Type B pancreatic cell (in vitro differentiated cells): Measurements from ENCODE around the gene MST1R. TPM values are rescaled to one million over a fixed set of nuclear protein-coding genes. Genes with fewer than 3 reads are reported as not detected.
"Not testable (repeated sequence)": the region's sequence is repeated elsewhere in the genome, so short reads cannot be mapped to it uniquely, and the experiment has no call there.

Source experiments
- DNase-seq: peaks from one replicate; pipeline ENCODE4 v3.0.0; 2021; ENCODE audit warnings: mixed read lengths; ENCODE audit not compliant: unreplicated experiment; ENCODE audit errors: extremely low spot score
- H3K27ac Mint-ChIP-seq: 2 replicates; pipeline ENCODE4 v1.8.0; 2021; ENCODE audit warnings: mild to moderate bottlenecking, mixed read lengths
- H3K27me3 Mint-ChIP-seq: 2 replicates; pipeline ENCODE4 v1.8.0; 2021; ENCODE audit warnings: mixed read lengths
- H3K36me3 Mint-ChIP-seq: 2 replicates; pipeline ENCODE4 v1.8.0; 2021; ENCODE audit warnings: mixed read lengths
- H3K4me1 Mint-ChIP-seq: one replicate; pipeline ENCODE4 v1.8.0; 2021; ENCODE audit warnings: mixed read lengths; ENCODE audit not compliant: unreplicated experiment
- H3K4me3 Mint-ChIP-seq: 2 replicates; pipeline ENCODE4 v1.8.0; 2021; ENCODE audit warnings: mild to moderate bottlenecking, mixed read lengths
- H3K9me3 Mint-ChIP-seq: 2 replicates; pipeline ENCODE4 v1.8.0; 2021; ENCODE audit warnings: mixed read lengths
- total RNA-seq: library from RNA; stranded (reverse); gene quantifications from 2 replicates; pipeline ENCODE4 v1.2.1, GENCODE V29; 2021; ENCODE audit warnings: low replicate concordance
- TF ChIP-seq, protein P1 (sequence below): fragments of 200-600 bp; sonication (generic); conservative IDR thresholded peaks from 2 replicates; pipeline ENCODE4 v1.5.0; 2021; ENCODE audit warnings: antibody characterized with exemption, mild to moderate bottlenecking

MST1R gene
- total RNA-seq, 1 donor from 2014 or later, result 5.3 TPM

DNA sequence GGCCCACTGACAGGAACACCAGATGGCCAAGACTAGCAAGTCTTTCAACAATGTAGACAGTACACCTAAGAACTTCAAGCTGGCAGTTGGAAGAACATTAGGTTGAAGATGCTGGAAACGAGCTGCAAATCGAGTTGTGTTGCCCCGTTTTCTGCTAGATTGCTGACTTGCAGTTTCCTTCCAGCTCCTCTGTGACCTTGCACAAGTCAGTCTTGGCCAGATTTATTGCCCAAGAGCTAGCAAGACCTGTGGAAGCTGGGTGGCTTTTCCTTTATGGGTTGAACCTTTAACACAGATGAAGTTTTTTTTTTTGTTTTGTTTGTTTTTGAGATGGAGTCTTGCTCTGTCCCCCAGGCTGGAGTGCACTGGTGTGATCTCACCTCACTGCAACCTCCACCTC, 33.4 kb upstream of the MST1R start:
- no peak for DNase-seq
- Mint-ChIP-seq H3K9me3 (no peaks in the 10 kb centered on the region), H3K4me1 (peaks cover 7% of the 10 kb centered on the region), H3K4me3 (no peak overlapping the region), H3K36me3 (peaks cover 3% of the 10 kb centered on the region), H3K27me3 (no peaks in the 10 kb centered on the region), H3K27ac (no peak overlapping the region)
- TF ChIP-seq, protein P1, sequence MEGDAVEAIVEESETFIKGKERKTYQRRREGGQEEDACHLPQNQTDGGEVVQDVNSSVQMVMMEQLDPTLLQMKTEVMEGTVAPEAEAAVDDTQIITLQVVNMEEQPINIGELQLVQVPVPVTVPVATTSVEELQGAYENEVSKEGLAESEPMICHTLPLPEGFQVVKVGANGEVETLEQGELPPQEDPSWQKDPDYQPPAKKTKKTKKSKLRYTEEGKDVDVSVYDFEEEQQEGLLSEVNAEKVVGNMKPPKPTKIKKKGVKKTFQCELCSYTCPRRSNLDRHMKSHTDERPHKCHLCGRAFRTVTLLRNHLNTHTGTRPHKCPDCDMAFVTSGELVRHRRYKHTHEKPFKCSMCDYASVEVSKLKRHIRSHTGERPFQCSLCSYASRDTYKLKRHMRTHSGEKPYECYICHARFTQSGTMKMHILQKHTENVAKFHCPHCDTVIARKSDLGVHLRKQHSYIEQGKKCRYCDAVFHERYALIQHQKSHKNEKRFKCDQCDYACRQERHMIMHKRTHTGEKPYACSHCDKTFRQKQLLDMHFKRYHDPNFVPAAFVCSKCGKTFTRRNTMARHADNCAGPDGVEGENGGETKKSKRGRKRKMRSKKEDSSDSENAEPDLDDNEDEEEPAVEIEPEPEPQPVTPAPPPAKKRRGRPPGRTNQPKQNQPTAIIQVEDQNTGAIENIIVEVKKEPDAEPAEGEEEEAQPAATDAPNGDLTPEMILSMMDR, result no peak

DNA sequence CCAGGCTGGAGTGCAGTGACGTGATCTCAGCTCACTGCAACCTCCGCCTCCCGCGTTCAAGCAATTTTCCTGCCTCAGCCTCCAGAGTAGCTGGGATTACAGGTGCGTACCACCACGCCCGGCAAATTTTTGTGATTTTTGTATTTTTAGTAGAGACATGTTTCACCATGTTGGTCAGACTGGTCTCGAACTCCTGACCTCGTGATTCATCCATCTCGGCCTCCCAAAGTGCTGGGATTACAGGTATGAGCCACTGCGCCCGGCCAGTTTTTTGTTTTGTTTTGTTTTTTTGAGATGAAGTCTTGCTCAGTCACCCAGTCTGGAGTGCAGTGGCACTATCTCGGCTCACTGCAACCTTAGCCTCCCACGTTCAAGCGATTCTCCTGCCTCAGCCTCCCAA, 28.6 kb upstream of the MST1R start:
- not testable (repeated sequence) for DNase-seq, H3K4me3 Mint-ChIP-seq, H3K9me3 Mint-ChIP-seq, H3K27me3 Mint-ChIP-seq, H3K27ac Mint-ChIP-seq, H3K36me3 Mint-ChIP-seq, H3K4me1 Mint-ChIP-seq

DNA sequence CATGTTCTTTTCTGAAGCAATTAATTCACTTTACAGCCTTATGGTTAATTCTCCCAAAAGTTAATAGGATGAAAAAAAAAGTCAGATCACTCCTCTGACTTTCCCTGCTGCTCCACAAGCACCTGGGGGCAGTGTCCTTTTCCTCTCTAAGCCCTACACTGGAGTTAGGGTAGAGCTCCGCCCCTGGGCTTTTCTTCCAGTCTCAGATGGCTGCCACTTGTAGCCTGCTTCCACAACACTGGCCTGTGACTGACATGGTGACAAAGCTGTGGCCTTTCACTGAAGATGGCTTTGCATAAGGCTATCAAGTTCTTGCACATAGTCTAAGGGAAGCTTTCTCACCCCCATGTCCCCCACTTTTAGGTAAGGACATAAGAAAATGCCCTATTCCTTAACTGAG, 27.2 kb upstream of the MST1R start:
- DNase-seq, result no peak

DNA sequence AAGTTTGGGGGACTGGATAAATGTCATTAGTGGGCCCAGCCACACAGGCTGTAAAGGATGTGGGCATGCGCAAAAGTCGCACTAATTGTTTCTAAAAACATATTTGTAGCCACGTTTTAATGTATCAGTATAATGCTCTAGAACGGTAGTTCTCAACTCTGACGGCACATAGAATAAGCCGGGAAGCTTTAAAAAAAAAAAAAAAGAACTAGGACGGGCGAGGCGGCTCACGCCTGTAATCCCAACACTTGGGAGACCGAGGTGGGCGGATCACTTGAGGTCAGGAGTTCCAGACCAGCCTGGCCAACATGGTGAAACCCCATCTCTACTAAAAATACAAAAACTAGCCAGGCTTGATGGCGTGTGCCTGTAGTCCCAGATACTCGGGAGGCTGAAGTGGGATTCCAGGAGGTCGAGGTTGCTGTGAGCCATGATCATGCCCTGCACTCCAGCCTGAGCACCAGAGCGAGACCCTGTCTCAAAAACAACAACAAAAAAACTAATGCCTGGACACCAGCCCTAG, 26.6 kb upstream of the MST1R start:
- TF ChIP-seq, protein P1, result no peak
- Mint-ChIP-seq H3K27ac (peak overlapping the region; percentile 88), H3K4me1 (peaks cover 9% of the 10 kb centered on the region), H3K36me3 (no peaks in the 10 kb centered on the region), H3K4me3 (peak overlapping the region; percentile 92), H3K9me3 (no peaks in the 10 kb centered on the region), H3K27me3 (no peaks in the 10 kb centered on the region)
- no peak for DNase-seq

More for the DNA sequence above, 27.2 kb upstream of the MST1R start:
- Mint-ChIP-seq H3K9me3 (no peaks in the 10 kb centered on the region), H3K4me3 (peak overlapping the region; percentile 1), H3K27me3 (no peaks in the 10 kb centered on the region), H3K4me1 (peaks cover 7% of the 10 kb centered on the region), H3K36me3 (no peaks in the 10 kb centered on the region), H3K27ac (no peak overlapping the region)
- TF ChIP-seq, protein P1, result no peak

DNA sequence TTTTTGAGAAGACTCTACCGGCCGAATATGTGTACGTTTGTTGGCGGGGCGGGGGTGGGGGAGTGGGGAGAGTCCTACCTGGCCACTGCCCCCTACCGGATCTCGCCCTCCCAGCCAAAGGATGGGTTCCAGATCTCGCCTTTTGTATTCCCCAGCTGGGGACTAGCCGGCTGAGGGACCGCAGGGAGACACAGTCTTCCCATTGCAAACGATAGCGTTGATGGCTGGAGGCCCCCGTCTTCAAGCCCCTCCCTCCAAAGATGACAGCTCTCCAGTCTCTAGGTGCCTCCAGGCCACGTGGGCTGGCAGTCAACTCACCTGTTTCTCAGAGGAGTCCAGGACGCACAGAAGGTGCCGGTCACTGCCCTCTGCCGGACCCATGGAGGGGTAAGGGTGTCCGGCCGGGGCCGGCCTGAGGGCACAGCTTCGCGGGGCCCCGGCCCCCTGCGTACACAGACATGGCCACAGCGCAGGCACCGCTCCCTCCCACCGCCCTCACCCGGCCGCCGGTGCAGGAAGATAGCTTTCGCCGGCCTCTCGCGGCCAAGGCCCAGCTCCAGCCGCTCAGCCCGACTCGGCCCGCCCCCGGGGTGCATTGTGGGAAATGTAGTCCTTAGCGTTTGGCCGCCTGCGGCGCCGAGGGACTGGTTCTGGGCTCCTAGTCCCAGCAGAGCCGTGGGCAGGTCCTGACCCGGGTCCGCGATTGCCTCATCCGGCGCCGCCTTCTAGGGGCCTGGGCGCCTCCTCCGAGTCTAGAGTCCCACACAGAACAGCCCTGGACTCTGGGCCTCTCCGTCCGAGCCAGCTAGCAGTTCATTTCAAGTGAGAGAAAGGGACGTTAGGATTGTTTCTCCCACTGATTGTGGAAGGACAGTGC, 25.9 kb upstream of the MST1R start, which contains the start of gene MON1A:
TSS of gene MON1A (minus strand) at position 521 of the 877 bp plus-strand sequence. CDS start 16,465 bp downstream, outside the sequence.
- H3K27ac Mint-ChIP-seq, result peak within 1 kb of the TSS; percentile 88
- TF ChIP-seq, protein P1, result peak; percentile 67

DNA sequence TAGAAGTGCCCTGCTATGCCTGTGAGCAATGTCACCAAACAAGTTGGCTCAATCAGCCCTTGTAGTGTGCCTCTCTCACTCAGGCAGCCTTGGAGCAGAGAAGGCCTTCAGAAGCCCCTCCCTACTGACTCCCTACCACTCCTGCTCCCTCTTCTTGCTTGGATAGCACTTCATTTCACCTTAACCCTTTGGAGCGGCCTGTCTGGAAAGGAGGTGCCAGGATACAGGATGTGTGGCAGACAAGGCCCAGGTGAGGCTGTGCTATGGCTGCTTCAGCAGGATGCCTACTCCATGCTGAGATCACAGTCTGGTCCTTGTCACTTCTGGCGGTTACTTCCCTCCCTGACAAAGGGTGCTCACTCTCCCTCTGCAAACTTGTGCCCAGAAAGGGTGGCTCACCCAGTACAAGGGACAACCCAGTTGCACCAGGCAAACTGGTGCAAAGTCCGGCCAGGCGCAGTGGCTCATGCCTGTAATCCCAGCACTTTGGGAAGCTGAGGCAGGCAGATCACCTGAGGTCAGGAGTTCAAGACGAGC, 24.9 kb upstream of the MST1R start:
- TF ChIP-seq, protein P1, result no peak
- no peak for DNase-seq
- H3K27ac Mint-ChIP-seq, result no peak overlapping the region
- H3K4me1 Mint-ChIP-seq, result peaks cover 9% of the 10 kb centered on the region
- peak overlapping the region; percentile 92 for H3K4me3 Mint-ChIP-seq
- no peaks in the 10 kb centered on the region for H3K36me3 Mint-ChIP-seq
- H3K9me3 Mint-ChIP-seq, result no peaks in the 10 kb centered on the region
- no peaks in the 10 kb centered on the region for H3K27me3 Mint-ChIP-seq

More for the DNA sequence above, 25.9 kb upstream of the MST1R start, which contains the start of gene MON1A:
- no peaks in the 10 kb centered on the region for H3K9me3 Mint-ChIP-seq
- H3K27me3 Mint-ChIP-seq, result no peaks in the 10 kb centered on the region
- DNase-seq, result peak; percentile 94
- peak within 1 kb of the TSS; percentile 92 for H3K4me3 Mint-ChIP-seq
- no peaks in the 10 kb centered on the region for H3K36me3 Mint-ChIP-seq
- peaks cover 9% of the 10 kb centered on the region for H3K4me1 Mint-ChIP-seq
